ENCODE data around the gene TGM6. TPM values are rescaled to one million over a fixed set of nuclear protein-coding genes. Genes with fewer than 3 reads are reported as not detected.

TGM6 gene
- total and polyA plus RNA-seq, 9 donors, result not detected

DNA sequence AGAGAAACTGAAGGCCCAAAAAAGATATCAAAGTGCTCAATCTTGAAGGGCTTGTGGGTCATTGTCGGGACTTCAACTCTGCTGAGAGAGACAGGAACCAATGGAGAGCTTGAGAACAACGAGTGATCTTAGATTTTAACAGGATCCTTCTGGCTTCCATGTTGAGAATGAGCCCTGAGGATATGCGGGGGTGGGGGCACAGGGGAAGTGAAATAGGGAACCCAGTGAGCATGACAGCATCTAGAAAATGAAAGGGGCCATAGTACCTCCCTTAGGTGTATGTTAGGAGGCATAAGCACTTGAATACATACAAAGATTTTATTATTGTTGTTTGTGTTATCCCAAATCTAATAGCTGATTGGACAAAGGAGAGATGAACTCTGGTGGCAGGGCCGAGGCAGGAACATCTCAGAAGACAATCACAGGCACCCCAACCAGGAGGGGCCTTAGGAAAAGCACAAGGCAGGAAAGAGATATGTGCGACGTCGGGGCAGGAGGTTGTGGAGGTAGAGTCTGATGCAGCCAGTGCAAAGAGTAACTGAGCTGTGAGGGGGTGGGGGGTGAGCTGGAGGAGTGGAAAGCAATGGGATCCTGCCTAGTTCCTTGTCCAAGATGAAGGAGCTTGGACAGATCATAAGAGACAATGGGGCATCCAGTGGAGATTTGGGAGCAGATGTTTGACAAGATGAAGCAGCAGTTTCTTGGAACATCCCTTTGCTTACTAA is 10.4 kb downstream of the TGM6 start:
- WGBS, 3 donors, result 62 to 70% (median 65%) methylated on average over 7 of the region's 7 CpGs
- DNase-seq, result no peak
- Histone ChIP-seq H3K9me3 (no peaks in the 10 kb centered on the region), H3K36me3 (no peaks in the 10 kb centered on the region), H3K27ac (no peak overlapping the region), H3K4me3 (no peak overlapping the region), H3K27me3 (no peaks in the 10 kb centered on the region), H3K4me1 (ENCODE audit: insufficient read depth) (no peaks in the 10 kb centered on the region)
- intact Hi-C loops (cut with DNase I), result no loop called here
- TF ChIP-seq POLR2A (IDR thresholded peaks at IDR 0.05), result no peak

DNA sequence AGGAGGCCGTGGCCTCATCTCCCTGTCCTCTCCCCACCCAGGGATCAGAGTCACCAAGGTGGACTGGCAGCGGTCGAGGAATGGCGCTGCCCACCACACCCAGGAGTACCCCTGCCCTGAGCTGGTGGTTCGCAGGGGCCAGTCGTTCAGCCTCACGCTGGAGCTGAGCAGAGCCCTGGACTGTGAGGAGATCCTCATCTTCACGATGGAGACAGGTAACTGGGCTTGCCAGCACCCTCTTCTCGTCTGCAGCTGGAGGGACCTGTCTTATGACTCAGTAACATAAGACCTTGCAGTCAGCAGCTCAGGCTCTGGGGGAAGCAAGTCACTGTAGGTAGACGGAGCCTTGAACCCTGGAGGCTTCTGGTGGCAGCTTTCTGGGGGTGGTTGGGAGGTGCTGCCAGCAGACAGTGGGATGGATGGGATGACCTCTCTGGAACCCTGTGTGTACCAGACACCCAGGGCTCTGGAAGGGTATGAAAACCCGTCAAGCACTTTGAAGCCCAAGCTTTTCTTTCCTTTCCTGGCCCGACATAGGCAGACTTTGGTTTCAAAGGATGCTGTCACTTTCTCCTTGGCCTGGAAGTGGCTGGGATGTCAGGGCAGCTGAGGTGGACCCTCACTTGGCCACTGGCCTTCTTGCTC is 13.8 kb downstream of the TGM6 start:
- Histone ChIP-seq H3K4me3 (no peak overlapping the region), H3K27ac (no peak overlapping the region), H3K27me3 (no peaks in the 10 kb centered on the region), H3K9me3 (no peaks in the 10 kb centered on the region), H3K36me3 (no peaks in the 10 kb centered on the region), H3K4me1 (ENCODE audit: insufficient read depth) (no peaks in the 10 kb centered on the region)
- intact Hi-C loops (cut with DNase I), result no loop called here
- DNase-seq, result no peak
- 75 to 79% (median 75%) methylated on average over 12 of the region's 12 CpGs for WGBS, 3 donors
- TF ChIP-seq, protein P1, sequence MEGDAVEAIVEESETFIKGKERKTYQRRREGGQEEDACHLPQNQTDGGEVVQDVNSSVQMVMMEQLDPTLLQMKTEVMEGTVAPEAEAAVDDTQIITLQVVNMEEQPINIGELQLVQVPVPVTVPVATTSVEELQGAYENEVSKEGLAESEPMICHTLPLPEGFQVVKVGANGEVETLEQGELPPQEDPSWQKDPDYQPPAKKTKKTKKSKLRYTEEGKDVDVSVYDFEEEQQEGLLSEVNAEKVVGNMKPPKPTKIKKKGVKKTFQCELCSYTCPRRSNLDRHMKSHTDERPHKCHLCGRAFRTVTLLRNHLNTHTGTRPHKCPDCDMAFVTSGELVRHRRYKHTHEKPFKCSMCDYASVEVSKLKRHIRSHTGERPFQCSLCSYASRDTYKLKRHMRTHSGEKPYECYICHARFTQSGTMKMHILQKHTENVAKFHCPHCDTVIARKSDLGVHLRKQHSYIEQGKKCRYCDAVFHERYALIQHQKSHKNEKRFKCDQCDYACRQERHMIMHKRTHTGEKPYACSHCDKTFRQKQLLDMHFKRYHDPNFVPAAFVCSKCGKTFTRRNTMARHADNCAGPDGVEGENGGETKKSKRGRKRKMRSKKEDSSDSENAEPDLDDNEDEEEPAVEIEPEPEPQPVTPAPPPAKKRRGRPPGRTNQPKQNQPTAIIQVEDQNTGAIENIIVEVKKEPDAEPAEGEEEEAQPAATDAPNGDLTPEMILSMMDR (IDR thresholded peaks at IDR 0.05), result no peak
- TF ChIP-seq POLR2A (IDR thresholded peaks at IDR 0.05) (no peak), EP300 (IDR thresholded peaks at IDR 0.05) (no peak)

DNA sequence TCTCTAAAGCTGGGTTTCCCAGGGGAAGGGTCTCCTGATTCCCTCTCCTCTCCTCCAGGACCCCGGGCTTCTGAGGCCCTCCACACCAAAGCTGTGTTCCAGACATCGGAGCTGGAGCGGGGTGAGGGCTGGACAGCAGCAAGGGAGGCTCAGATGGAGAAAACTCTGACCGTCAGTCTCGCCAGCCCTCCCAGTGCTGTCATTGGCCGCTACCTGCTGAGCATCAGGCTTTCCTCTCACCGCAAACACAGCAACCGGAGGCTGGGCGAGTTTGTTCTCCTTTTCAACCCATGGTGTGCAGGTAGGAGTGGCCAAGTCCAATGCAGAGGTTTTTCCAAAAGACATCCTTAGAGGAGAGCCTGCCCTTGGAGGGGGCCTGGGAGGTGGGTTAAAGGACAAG is 14.4 kb downstream of the TGM6 start:
- Histone ChIP-seq H3K27me3 (no peaks in the 10 kb centered on the region), H3K4me1 (ENCODE audit: insufficient read depth) (no peaks in the 10 kb centered on the region), H3K27ac (no peak overlapping the region), H3K36me3 (no peaks in the 10 kb centered on the region), H3K9me3 (no peaks in the 10 kb centered on the region), H3K4me3 (no peak overlapping the region)
- TF ChIP-seq, protein P1 (IDR thresholded peaks at IDR 0.05), result no peak
- TF ChIP-seq EP300 (IDR thresholded peaks at IDR 0.05), result no peak
- TF ChIP-seq POLR2A (IDR thresholded peaks at IDR 0.05), result no peak
- WGBS, 3 donors, result 68 to 75% (median 70%) methylated on average over 9 of the region's 9 CpGs
- DNase-seq, result no peak
- intact Hi-C loops (cut with DNase I), result no loop called here

DNA sequence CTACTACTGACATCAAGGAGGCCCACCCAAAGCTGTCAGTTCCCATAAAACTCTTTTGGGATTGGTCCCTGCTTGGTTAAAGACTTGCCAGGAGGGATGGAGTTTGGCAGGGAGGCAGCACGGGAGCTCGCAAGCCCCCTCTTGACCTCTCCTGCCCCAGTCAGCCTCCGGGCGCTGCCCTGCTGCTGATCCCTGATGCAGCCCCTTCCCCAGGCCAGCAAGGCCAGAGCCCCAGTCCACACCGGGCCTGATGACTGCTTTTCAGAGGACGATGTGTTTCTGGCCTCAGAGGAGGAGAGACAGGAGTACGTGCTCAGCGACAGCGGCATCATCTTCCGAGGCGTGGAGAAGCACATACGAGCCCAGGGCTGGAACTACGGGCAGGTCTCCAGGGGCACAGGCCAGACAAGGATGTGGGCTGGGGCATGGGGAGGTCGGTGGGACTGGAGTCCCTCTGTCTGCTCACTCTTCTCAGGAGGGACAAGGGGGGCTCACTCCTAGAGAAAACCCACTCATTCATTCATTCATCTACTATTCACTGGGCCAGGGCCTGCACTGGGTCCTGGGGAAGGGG is 15.6 kb downstream of the TGM6 start:
- Histone ChIP-seq H3K9me3 (no peaks in the 10 kb centered on the region), H3K4me3 (no peak overlapping the region), H3K27me3 (no peaks in the 10 kb centered on the region), H3K27ac (no peak overlapping the region), H3K36me3 (no peaks in the 10 kb centered on the region), H3K4me1 (ENCODE audit: insufficient read depth) (no peaks in the 10 kb centered on the region)
- intact Hi-C loops (cut with DNase I), result no loop called here
- no peak for DNase-seq
- WGBS, 3 donors, result 70 to 86% (median 76%) methylated on average over 14 of the region's 14 CpGs
- TF ChIP-seq EP300 (IDR thresholded peaks at IDR 0.05) (no peak), POLR2A (IDR thresholded peaks at IDR 0.05) (no peak)
- TF ChIP-seq, protein P1 (IDR thresholded peaks at IDR 0.05), result no peak

DNA sequence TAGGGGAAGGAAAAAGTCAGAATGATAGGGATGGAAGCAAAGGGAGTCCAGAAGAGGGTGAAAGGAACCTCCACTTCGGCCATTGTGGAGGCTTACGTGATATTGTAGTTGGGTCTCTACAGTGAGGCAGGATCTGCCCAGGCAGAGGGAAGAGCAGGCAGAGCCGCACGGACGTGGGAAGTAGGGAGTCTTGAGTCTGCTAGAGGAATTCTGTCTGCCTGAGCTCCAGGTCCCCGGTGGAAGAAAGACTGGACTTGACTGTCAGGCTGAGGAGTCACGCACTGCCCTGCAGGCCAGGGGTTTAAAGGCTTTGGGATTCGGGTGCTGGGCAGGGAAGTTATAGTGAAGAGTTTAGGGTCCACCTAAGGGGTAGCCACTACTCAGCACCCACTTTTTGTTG is 16.4 kb downstream of the TGM6 start:
- DNase-seq, result no peak
- Histone ChIP-seq H3K27ac (no peak overlapping the region), H3K27me3 (no peaks in the 10 kb centered on the region), H3K36me3 (no peaks in the 10 kb centered on the region), H3K9me3 (no peaks in the 10 kb centered on the region), H3K4me1 (ENCODE audit: insufficient read depth) (no peaks in the 10 kb centered on the region), H3K4me3 (no peak overlapping the region)
- intact Hi-C loops (cut with DNase I), result no loop called here
- WGBS, 3 donors, result 83 to 88% (median 84%) methylated on average over 8 of the region's 8 CpGs
- TF ChIP-seq, protein P1 (IDR thresholded peaks at IDR 0.05), result no peak
- no peak for TF ChIP-seq POLR2A (IDR thresholded peaks at IDR 0.05)
- TF ChIP-seq EP300 (IDR thresholded peaks at IDR 0.05), result no peak
